LHCN-M2 (cell line): Measurements from ENCODE around the gene OR6V1. TPM values are rescaled to one million over a fixed set of nuclear protein-coding genes. Genes with fewer than 3 reads are reported as not detected.
"Not testable (repeated sequence)": the region's sequence is repeated elsewhere in the genome, so short reads cannot be mapped to it uniquely, and the experiment has no call there.

Source experiments
- DNase-seq: peaks from one replicate; pipeline ENCODE4 v3.0.0-alpha.2; 2012; ENCODE audit warnings: low read depth
- total RNA-seq: library from RNA; depleted of rRNA; stranded (reverse); fragments of >200 nt; gene quantifications from 2 replicates; pipeline ENCODE4 v1.2.3, GENCODE V29; 2014

The OR6V1 gene
- total RNA-seq, 1 experiment from 2014 or later, result not detected

GRCh38 chr7:143042790-143043271, 9.3 kb upstream of the OR6V1 start:
- peak; percentile 77 for DNase-seq

DNA sequence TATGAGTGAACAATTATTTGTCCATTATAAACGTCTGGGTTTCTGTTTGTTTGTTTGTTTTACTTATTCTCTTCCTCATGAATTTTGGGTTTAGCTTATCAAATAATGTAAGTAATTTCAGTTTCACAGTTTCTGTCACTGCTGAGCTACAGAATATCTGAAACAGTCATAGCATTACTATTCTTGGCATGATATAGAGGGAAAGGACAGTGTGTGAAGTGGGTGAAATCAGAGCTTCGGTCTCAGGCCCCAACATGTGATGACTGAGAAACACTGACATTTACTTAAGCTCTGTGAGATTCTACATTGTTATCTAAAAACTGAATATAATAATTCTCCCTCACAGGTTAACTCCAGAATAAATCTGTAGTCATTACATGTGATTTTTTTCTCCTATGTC, 8.8 kb upstream of the OR6V1 start:
- DNase-seq, result peak; percentile 75

DNA sequence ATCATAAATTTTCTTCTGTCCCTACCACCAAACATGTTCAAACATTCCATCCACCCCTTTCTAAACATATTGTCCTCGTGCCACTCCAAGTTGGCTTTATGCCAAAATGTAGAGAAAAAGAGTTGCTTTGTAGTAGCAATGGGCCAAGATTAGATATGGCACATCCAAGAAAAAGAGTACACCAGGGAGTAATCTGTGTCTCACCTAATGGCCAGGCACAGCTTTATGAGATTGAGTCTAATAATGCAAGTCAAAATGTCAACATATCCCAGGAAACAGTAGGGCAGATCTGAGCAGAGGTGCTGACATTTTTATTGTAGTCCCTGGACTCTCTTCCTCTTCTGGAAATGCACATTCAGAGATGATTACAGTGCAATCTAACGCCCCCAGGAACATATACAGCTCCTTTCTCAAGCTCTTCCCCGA, 5.7 kb upstream of the OR6V1 start:
- DNase-seq, result peak; percentile 18

DNA sequence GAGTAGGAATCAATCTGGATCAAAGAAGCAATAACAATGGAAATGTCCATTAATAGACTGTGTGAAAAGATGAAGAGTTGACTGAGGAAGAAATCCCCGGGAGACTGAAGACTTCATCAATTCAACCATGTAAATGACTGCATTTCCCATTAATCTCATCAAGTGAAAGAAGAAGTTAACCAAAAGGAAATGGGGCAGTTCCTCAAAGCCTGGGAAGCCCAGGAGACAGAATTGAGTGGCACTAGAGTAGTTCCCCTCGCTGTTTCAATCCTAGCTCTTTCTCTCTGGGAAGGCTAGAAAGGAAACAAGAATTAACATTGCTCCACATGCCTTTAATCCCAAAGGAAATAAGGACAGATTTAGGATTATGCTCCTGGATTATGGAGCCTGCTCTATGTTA, 4.8 kb upstream of the OR6V1 start:
- DNase-seq, result no peak

DNA sequence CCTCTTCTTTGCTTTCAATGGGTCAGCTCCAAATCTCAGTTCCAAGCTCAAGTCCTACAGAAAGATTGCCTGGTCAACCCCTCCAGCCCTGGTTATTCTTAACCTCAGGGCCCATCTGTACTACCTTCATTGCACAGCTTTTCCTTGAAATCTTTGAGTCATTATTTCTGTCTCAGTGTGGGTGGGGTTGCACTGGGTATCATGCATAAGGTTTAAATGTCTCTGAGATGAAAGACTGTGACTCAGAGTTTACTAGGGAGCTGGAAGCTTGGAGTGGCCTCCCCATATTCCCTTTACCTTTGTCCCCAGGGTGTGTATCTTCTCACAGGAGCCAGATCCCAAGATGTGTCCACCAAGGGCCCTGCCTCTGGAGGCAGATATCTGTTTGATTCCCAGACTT, 3.3 kb upstream of the OR6V1 start:
- peak; percentile 56 for DNase-seq

DNA sequence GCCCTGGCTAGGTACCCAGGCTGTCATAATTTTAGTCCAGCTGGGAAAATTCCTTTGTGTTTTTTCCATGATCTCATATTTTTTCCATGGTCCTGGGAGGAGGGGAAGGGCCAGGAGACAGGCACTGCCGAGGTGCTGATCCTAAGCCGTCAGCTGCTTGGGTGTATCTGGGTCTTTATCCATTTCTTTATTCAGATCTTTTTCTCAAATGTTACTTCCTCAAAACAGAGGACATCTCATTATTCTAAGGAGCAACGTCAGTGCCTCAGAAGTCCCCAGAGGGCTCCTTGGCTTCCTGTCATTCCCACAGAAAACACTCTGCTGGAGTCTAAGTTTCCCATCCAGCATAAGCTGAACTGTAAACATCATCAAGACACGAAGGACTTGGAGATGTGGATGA, 2.8 kb upstream of the OR6V1 start:
- DNase-seq, result peak; percentile 54

DNA sequence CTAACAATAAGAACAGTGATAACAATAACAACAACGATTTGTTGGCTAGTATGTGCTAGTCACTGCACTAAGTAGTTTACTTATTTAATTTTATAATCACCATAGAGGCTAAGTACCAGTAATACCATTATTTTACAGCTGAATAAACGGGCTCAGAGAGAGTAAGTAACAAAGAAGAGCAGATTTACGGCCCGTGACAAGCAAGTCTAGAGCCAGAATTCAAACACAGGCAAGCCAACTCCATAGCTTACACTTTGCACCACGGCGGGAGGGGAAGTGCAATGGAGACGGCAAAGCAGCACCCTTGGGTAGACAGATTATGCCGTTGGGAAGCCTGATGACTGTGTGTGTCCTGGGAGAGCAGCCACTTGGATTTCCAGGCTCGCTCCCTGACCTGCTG, 1.2 kb upstream of the OR6V1 start:
- DNase-seq, result no peak

DNA sequence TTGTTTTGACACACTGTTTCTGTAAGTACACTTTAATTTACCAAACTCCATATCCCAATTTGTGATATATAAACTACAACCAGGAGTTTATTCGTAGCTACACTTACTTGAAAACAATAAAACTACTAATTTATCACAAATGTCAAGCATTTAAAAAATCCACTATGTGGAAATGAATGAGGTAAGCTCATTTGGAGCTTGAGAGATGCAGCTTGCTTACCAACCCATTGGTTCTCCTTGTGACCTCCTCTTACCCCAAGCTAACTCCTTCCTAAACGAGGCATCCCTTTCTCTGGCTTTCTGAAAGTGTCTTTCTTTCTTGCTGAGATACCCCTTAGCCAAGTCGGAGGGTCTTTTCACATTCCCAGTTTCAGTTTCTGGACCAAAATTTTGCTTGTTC, 2.5 kb downstream of the OR6V1 start:
- DNase-seq, result no peak

DNA sequence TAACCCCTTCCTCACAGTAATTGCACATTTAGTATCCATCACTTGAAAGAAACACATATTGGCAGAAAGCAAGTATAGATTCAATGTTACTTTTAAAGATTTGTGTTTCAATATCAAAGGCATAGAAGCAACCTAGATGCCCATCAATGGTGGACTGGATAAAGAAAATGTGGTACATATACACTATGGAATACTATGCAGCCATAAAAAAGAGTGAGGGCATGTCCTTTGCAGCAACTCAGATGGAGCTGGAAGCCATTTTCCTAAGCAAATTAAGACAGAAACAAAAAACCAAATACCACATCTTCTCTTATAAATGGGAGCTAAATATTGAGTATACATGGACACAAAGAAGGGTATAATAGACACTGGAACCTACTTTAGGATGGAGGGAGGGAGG, 3.6 kb downstream of the OR6V1 start:
- DNase-seq, result no peak

DNA sequence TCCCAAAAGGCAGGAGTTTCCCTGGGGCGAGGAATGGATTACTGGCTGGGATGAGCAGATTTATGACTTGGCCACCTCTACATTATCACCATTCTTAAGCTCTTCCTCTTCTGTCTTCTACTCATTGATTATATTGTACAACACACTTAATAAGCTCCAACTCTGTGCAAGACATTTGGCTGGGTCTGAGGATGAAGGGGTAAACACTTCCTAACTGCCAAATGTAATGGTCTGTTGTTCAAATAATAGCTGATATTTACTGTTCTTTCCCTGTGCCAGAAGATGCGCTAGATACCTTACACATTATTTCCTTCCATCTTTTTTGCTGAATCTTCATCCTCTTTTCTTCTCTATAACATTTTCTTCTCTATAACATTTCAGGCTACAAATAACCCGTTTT, 11.6 kb downstream of the OR6V1 start:
- no peak for DNase-seq

GRCh38 chr7:143068446-143068845, 16.3 kb downstream of the OR6V1 start:
- no peak for DNase-seq

GRCh38 chr7:143069912-143070500, 17.9 kb downstream of the OR6V1 start:
- peak; percentile 33 for DNase-seq

DNA sequence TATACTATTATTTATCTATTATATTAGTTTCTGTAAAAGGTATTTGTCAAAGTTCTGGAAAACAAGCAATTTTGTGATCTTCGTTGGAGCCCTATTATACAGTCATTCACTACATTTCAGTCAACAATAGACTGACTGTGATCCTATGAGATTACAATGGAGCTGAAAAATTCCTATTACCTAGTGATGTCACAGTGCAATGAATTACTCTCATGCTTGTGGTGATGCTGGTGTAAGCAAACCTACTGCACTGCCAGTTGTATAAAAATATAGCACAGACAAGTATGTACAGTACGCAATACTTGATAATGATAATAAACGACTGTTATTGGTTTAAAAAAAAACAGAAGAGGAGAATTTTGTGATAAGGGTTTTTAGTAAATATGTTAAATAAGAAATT, 21.4 kb downstream of the OR6V1 start:
- DNase-seq, result no peak

GRCh38 chr7:143074141-143074540, 22.0 kb downstream of the OR6V1 start:
- DNase-seq, result no peak

- DNase-seq, result no peak
These were observed 33.0 kb downstream of the OR6V1 start for GRCh38 chr7:143085109-143085508.

DNA sequence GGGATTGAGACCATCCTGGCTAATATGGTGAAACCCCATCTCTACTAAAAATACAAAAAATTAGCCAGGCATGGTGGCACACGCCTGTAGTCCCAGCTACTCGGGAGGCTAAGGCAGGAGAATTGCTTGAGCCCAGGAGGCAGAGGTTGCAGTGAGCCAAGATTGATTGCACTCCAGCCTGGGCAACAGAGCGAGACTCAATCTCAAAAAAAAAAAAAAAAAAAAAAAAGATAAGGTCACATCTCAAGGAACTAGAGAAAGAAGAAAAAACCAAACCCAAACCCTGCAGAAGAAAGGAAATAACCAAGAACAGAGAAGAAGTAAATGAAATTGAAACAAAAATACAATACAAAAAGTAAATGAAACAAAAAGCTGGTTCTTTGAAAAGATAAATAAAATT, 33.5 kb downstream of the OR6V1 start:
- DNase-seq, result not testable (repeated sequence)

GRCh38 chr7:143088549-143089231, 36.5 kb downstream of the OR6V1 start:
- not testable (repeated sequence) for DNase-seq

- DNase-seq, result no peak
These were observed 44.0 kb downstream of the OR6V1 start for GRCh38 chr7:143096146-143096545.

DNA sequence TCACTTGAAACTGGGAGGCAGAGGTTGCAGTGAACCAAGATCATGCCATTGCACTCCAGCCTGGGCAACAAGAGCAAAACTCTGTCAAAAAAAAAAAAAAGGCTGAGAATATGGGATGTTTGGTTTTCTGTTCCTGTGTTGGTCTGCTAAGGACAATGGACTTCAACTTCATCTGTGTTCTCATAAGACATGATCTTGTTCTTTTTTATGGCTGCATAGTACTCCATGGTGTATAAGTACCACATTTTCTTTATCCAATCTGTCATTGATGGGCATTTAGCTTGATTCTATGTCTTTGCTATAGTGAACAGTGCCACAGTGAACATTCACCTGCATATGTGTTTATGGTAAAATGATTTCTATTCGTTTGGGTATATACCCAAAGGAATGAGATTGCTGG, 47.4 kb downstream of the OR6V1 start:
- DNase-seq, result not testable (repeated sequence)
